H9 (cell line): Measurements from ENCODE around the gene TUBB4B. TPM values are rescaled to one million over a fixed set of nuclear protein-coding genes. Genes with fewer than 3 reads are reported as not detected.

Experiments
- DNase-seq: peaks from one replicate; pipeline ENCODE4 v3.0.0-alpha.2; 2017
- H2AFZ ChIP-seq: one replicate; pipeline ENCODE4 v1.6.1; 2013; ENCODE audit warnings: mild to moderate bottlenecking, low read length, control low read depth, moderate library complexity
- H2AK5ac ChIP-seq: 2 replicates; pipeline ENCODE4 v1.6.1; 2013; ENCODE audit warnings: low read length, control low read depth, mixed read lengths; ENCODE audit not compliant: insufficient read length
- H2BK120ac ChIP-seq: one replicate; pipeline ENCODE4 v1.6.1; 2013; ENCODE audit warnings: low read depth, mild to moderate bottlenecking, low read length, control low read depth, inconsistent platforms; ENCODE audit not compliant: poor library complexity, severe bottlenecking
- H2BK12ac ChIP-seq: 2 replicates; pipeline ENCODE4 v1.6.1; 2013; ENCODE audit warnings: low read length, control low read depth, mixed read lengths, low read depth; ENCODE audit not compliant: insufficient read length
- H2BK15ac ChIP-seq: 2 replicates; pipeline ENCODE4 v1.6.1; 2013; ENCODE audit warnings: low read depth, low read length, control low read depth
- H2BK20ac ChIP-seq: one replicate; pipeline ENCODE4 v1.6.1; 2013; ENCODE audit warnings: low read depth, mild to moderate bottlenecking, low read length, control low read depth, inconsistent platforms; ENCODE audit not compliant: poor library complexity, severe bottlenecking
- H2BK5ac ChIP-seq: 2 replicates; pipeline ENCODE4 v1.6.1; 2013; ENCODE audit warnings: low read length, control low read depth, mixed read lengths; ENCODE audit not compliant: insufficient read length
- H3K14ac ChIP-seq: 2 replicates; pipeline ENCODE4 v1.6.1; 2013; ENCODE audit warnings: low read length, control low read depth; ENCODE audit not compliant: insufficient read depth
- H3K18ac ChIP-seq: 2 replicates; pipeline ENCODE4 v1.6.1; 2013; ENCODE audit warnings: low read depth, mild to moderate bottlenecking, mixed read lengths, low read length, control low read depth; ENCODE audit not compliant: insufficient read length
- H3K23ac ChIP-seq: 2 replicates; pipeline ENCODE4 v1.6.1; 2013; ENCODE audit warnings: low read length, control low read depth, mixed read lengths, low read depth; ENCODE audit not compliant: insufficient read length
- H3K23me2 ChIP-seq: 2 replicates; pipeline ENCODE4 v1.6.1; 2013; ENCODE audit warnings: low read depth, mild to moderate bottlenecking, mixed read lengths, low read length, control low read depth; ENCODE audit not compliant: insufficient read length, poor library complexity, severe bottlenecking
- H3K27ac ChIP-seq: 2 replicates; pipeline ENCODE4 v1.5.1; 2013; ENCODE audit warnings: low read length, control low read depth, mixed read lengths, low read depth; ENCODE audit not compliant: insufficient read length
- H3K27me3 ChIP-seq: 2 replicates; pipeline ENCODE4 v1.6.1; 2013; ENCODE audit warnings: low read length, control low read depth, inconsistent platforms; ENCODE audit not compliant: insufficient read depth
- H3K4ac ChIP-seq: 2 replicates; pipeline ENCODE4 v1.6.1; 2013; ENCODE audit warnings: low read depth, mild to moderate bottlenecking, control low read depth, inconsistent platforms, low read length, moderate library complexity
- H3K4me1 ChIP-seq: 2 replicates; pipeline ENCODE4 v1.6.1; 2013; ENCODE audit warnings: low read length, control low read depth, inconsistent platforms; ENCODE audit not compliant: insufficient read depth
- H3K4me2 ChIP-seq: 2 replicates; pipeline ENCODE4 v1.6.1; 2013; ENCODE audit warnings: low read length, control low read depth, mixed read lengths; ENCODE audit not compliant: insufficient read length, insufficient read depth
- H3K56ac ChIP-seq: 2 replicates; pipeline ENCODE4 v1.6.1; 2013; ENCODE audit warnings: low read depth, mild to moderate bottlenecking, mixed read lengths, low read length, control low read depth; ENCODE audit not compliant: insufficient read length
- H3K79me1 ChIP-seq: 2 replicates; pipeline ENCODE4 v1.6.1; 2013; ENCODE audit warnings: low read depth, mild to moderate bottlenecking, moderate library complexity, low read length, control low read depth, inconsistent platforms; ENCODE audit not compliant: insufficient read depth, poor library complexity, severe bottlenecking
- H3K79me2 ChIP-seq: 2 replicates; pipeline ENCODE4 v1.6.1; 2013; ENCODE audit warnings: low read length, control low read depth, inconsistent platforms; ENCODE audit not compliant: insufficient read depth
- H3K9ac ChIP-seq: 2 replicates; pipeline ENCODE4 v1.6.1; 2013; ENCODE audit warnings: low read length, control low read depth, mixed read lengths; ENCODE audit not compliant: insufficient read length; ENCODE audit errors: extremely low read depth
- H3K9me3 ChIP-seq: one replicate; pipeline ENCODE4 v1.6.1; 2013; ENCODE audit warnings: low read depth, low read length, inconsistent platforms; ENCODE audit not compliant: control insufficient read depth
- H3T11ph ChIP-seq: one replicate; pipeline ENCODE4 v1.6.1; 2013; ENCODE audit warnings: mild to moderate bottlenecking, low read length, control low read depth, inconsistent platforms
- H4K20me1 ChIP-seq: one replicate; pipeline ENCODE4 v1.6.1; 2013; ENCODE audit not compliant: control insufficient read depth, insufficient read length, insufficient read depth
- H4K5ac ChIP-seq: 2 replicates; pipeline ENCODE4 v1.6.1; 2013; ENCODE audit warnings: low read depth, mild to moderate bottlenecking, mixed read lengths, low read length, control low read depth; ENCODE audit not compliant: insufficient read length
- H4K8ac ChIP-seq: replicated peaks from 2 replicates; pipeline ENCODE4 v1.6.1; 2013; ENCODE audit warnings: low read length, control low read depth, mixed read lengths, low read depth; ENCODE audit not compliant: insufficient read length
- H4K91ac ChIP-seq: 2 replicates; pipeline ENCODE4 v1.6.1; 2013; ENCODE audit warnings: low read depth, mild to moderate bottlenecking, moderate library complexity, mixed read lengths, low read length, control low read depth; ENCODE audit not compliant: insufficient read length
- H3K27ac Mint-ChIP-seq, 3 experiments: 2 replicates in 2 of 3; 3 replicates in 1 of 3; pipeline ENCODE4 v1.8.0; 2020 to 2021; ENCODE audit warnings: mixed read lengths in 3 of 3, mild to moderate bottlenecking in 1 of 3, moderate library complexity in 1 of 3
- H3K27me3 Mint-ChIP-seq: 2 replicates; pipeline ENCODE4 v1.8.0; 2021; ENCODE audit warnings: low read depth, mild to moderate bottlenecking, moderate library complexity, mixed read lengths
- H3K36me3 Mint-ChIP-seq, 3 experiments: 2 replicates in 2 of 3; 3 replicates in 1 of 3; pipeline ENCODE4 v1.8.0; 2020 to 2021; ENCODE audit warnings: low read depth in 3 of 3, mixed read lengths in 3 of 3; ENCODE audit not compliant: insufficient read depth in 1 of 3
- H3K4me1 Mint-ChIP-seq, 2 experiments: 2 replicates each; pipeline ENCODE4 v1.8.0; 2020; ENCODE audit warnings: mixed read lengths in 2 of 2
- H3K4me3 Mint-ChIP-seq, 2 experiments: 2 replicates in 1 of 2; 3 replicates in 1 of 2; pipeline ENCODE4 v1.8.0; 2020 to 2021; ENCODE audit warnings: mild to moderate bottlenecking in 2 of 2, mixed read lengths in 2 of 2, moderate library complexity in 1 of 2
- H3K9me3 Mint-ChIP-seq, 2 experiments: 2 replicates in 1 of 2; 3 replicates in 1 of 2; pipeline ENCODE4 v1.8.0; 2020; ENCODE audit warnings: mild to moderate bottlenecking in 2 of 2, mixed read lengths in 2 of 2, moderate library complexity in 1 of 2
- WGBS: extraction: QIAGEN DNeasy Blood & Tissue Kit; methylation state at CpG from one replicate; pipeline ENCODE4 v1.1.7; 2013; ENCODE audit warnings: missing lambda C conversion rate, low lambda C conversion rate, mixed read lengths; ENCODE audit not compliant: insufficient read length; ENCODE audit errors: extremely low coverage; 5-methylcytosine and 5-hydroxymethylcytosine counted together
- total RNA-seq: library from RNA; stranded (reverse); gene quantifications from 2 replicates; pipeline ENCODE4 v1.2.1, GENCODE V29; 2021
- TF ChIP-seq, protein P1 (sequence below): fragments of 200-600 bp; sonication (generic); conservative IDR thresholded peaks from 3 replicates; pipeline ENCODE4 v1.8.0; 2021; ENCODE audit warnings: antibody characterized with exemption, mild to moderate bottlenecking

The TUBB4B gene
- total RNA-seq, 1 experiment from 2014 or later, result 378 TPM

DNA sequence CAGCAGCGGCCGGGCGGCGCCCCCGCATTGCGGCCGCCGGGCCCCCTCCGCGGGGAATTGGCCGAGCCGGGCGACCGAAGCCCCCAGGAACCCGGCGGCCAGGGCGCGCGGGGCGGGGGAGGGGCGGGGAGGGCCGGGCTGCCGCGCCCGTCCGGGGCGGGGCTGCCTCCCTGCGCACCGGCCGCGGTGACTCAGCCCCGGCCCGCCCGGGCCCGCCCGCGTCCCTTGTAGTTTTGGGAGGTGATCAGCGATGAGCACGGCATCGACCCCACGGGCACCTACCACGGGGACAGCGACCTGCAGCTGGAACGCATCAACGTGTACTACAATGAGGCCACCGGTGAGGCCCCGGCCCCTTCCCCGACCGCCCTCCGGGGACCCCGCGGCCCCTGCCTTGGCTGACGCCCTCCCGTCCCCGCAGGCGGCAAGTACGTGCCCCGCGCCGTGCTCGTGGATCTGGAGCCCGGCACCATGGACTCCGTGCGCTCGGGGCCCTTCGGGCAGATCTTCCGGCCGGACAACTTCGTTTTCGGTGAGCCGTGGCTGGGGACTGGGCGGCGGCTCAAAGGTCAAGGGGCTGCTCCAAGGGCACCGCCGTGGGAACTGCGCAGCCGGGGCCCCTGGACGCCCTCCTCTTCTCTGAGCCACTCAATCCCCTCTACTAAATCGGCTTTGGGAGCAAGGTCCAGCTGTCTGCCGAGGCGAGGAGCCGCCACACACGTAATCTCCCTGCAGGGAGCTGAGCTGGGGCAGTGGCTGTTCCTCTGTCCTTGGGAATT is 592 bp downstream of the TUBB4B start:
- H3K79me1 ChIP-seq, result no peaks in the 10 kb centered on the region
- no peak overlapping the region; the same call in 1 of the 2 replicates for H3K14ac ChIP-seq
- peaks cover 3% of the 10 kb centered on the region; the same call in 1 of the 2 replicates for H3K4me1 ChIP-seq
- no peak overlapping the region for H2AFZ ChIP-seq
- H4K20me1 ChIP-seq, result peaks cover 3% of the 10 kb centered on the region
- H3K9me3 ChIP-seq, result no peaks in the 10 kb centered on the region
- H3K27ac ChIP-seq, result no peak overlapping the region
- TF ChIP-seq, protein P1, sequence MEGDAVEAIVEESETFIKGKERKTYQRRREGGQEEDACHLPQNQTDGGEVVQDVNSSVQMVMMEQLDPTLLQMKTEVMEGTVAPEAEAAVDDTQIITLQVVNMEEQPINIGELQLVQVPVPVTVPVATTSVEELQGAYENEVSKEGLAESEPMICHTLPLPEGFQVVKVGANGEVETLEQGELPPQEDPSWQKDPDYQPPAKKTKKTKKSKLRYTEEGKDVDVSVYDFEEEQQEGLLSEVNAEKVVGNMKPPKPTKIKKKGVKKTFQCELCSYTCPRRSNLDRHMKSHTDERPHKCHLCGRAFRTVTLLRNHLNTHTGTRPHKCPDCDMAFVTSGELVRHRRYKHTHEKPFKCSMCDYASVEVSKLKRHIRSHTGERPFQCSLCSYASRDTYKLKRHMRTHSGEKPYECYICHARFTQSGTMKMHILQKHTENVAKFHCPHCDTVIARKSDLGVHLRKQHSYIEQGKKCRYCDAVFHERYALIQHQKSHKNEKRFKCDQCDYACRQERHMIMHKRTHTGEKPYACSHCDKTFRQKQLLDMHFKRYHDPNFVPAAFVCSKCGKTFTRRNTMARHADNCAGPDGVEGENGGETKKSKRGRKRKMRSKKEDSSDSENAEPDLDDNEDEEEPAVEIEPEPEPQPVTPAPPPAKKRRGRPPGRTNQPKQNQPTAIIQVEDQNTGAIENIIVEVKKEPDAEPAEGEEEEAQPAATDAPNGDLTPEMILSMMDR, result no peak
- H4K91ac ChIP-seq, result no peak overlapping the region
- H3K27me3 ChIP-seq, result no peaks in the 10 kb centered on the region
- 0 out of 7 replicates have a peak overlapping the region, but pooled peaks of 1 of the 3 experiments have one; percentile 39 for H3K27ac Mint-ChIP-seq
- H3K36me3 Mint-ChIP-seq, result peaks cover 19 to 26% (median 24%) of the 10 kb centered on the region in 3 experiments
- H3K23ac ChIP-seq, result no peak overlapping the region
- no peak overlapping the region for H2BK5ac ChIP-seq
- peaks cover 12% of the 10 kb centered on the region for H3K23me2 ChIP-seq
- no peaks in the 10 kb centered on the region for H3K79me2 ChIP-seq
- no peak overlapping the region for H4K5ac ChIP-seq
- no peak overlapping the region for H3K56ac ChIP-seq
- H3T11ph ChIP-seq, result no peak overlapping the region
- H4K8ac ChIP-seq, result no peak overlapping the region
- no CpG with 5 or more reads among the region's 83 CpGs for WGBS
- H3K4me1 Mint-ChIP-seq, result peaks cover 24 to 37% of the 10 kb centered on the region in 2 experiments
- no peak overlapping the region for H2BK20ac ChIP-seq
- H2BK12ac ChIP-seq, result no peak overlapping the region
- no peak overlapping the region for H2AK5ac ChIP-seq
- H2BK120ac ChIP-seq, result no peak overlapping the region
- no peak overlapping the region for H3K18ac ChIP-seq
- peak overlapping the region; percentile 85 to 86 for H3K4me3 Mint-ChIP-seq
- H3K9me3 Mint-ChIP-seq, result no peaks in the 10 kb centered on the region; a peak in 2 of 5 replicates
- peak overlapping the region; percentile 46 for H3K4me2 ChIP-seq
- H3K4ac ChIP-seq, result no peak overlapping the region
- no peak for DNase-seq
- H2BK15ac ChIP-seq, result no peak overlapping the region
- H3K27me3 Mint-ChIP-seq, result peaks cover 11% of the 10 kb centered on the region
- peak overlapping the region; percentile 53 for H3K9ac ChIP-seq
